ENCODE measurements around the gene TMEM237.

DNA sequence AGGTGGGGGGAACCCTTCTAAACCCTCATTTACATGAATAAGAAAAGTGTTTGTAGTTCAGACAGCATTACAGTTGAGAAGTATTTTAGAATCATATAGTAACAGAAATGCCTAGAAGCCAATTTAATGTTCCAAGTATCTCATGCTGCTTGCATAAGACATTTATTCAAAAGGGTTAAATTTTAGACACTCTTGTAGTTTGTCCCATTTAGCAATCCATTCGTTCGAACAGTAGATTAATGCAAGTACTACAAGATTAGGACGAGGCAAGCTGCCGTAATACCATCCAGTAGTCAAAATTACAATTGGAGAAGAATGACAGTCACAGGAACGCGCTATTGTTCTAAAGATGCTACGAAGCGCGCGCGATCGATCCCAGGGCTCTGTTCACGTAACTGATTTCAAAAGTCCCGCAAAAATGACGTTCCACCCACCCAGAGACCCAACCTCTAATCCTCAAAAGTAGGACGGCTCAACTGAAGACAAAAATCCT is 1.2 kb downstream of the TMEM237 start:
- no peak for TF ChIP-seq CTCF (IDR thresholded peaks at IDR 0.05; ENCODE audit: low read depth, low read length)
- no peak for TF ChIP-seq EZH2phosphoT487 (IDR thresholded peaks at IDR 0.05; ENCODE audit: low read depth)

All from OCI-LY3 (cell line).